ENCODE results near the gene EFCAB6.

The EFCAB6 gene

GRCh38 chr22:43540529-43540923, 271.6 kb downstream of the EFCAB6 start:
- no peak for TF ChIP-seq CTCF (IDR thresholded peaks at IDR 0.05; ENCODE audit: control insufficient read depth, insufficient read depth, low read depth, low read length, missing control alignments)
- H3K4me3 ChIP-seq (ENCODE audit: control insufficient read depth, low read depth, low read length) = no peak overlapping the region
- no peak for DNase-seq (ENCODE audit: low read depth)

DNA sequence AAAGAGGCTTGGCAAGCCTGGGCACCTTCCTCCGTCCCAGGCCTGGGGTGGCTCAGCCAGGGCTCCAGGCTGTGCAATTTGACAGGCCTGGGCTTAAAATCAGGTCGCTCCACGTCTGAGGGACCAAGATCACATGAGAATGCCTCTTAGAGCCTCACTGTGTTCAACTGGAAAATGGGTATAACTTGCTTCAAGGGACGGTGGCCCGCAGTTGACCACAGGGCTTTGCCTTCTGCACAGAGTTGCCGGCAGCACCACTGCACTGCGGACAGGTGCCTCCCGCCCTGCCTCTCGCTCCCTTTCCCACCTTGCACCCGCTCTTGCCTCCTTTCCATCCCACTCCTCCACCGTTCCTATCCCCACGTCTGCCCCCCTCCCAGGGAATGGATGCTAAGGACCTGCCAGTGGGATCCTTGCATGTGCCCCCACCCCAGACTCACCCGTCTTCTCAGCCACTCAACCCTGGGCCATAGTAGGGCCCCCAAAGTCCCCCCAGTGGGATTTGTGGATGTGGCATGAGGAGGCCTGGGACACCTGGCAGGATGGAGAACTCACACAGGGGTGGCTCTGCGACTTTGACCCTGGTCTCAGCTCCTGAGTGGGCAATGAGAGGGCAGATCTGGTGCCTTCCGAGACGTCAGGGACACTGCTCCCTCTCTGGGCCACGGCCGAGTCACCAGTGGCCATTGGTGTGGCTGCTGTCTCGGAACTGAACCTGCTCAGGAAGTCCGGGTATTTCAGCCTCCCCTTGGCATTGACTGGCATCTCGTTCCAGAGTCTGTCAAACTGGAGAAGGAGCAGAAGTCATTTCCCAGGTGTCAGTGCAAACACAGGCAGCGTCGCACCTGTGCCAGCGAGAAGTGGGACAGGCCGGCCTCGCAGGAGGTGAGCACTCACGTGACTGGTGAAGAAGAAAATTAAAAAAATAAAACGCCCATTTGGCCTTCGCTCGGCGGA, 272.3 kb downstream of the EFCAB6 start:
- no peak for TF ChIP-seq CTCF (IDR thresholded peaks at IDR 0.05; ENCODE audit: control insufficient read depth, insufficient read depth, low read depth, low read length, missing control alignments)
- no peak for DNase-seq (ENCODE audit: low read depth)
- H3K4me3 ChIP-seq (ENCODE audit: control insufficient read depth, low read depth, low read length) = no peak overlapping the region

GRCh38 chr22:43537019-43537585, 275.0 kb downstream of the EFCAB6 start:
- DNase-seq (ENCODE audit: low read depth) = no peak
- TF ChIP-seq CTCF (IDR thresholded peaks at IDR 0.05; ENCODE audit: control insufficient read depth, insufficient read depth, low read depth, low read length, missing control alignments) = peak; percentile 12
- no peak overlapping the region for H3K4me3 ChIP-seq (ENCODE audit: control insufficient read depth, low read depth, low read length)

GRCh38 chr22:43535741-43536140, 276.4 kb downstream of the EFCAB6 start:
- TF ChIP-seq CTCF (IDR thresholded peaks at IDR 0.05; ENCODE audit: control insufficient read depth, insufficient read depth, low read depth, low read length, missing control alignments) = no peak
- no peak overlapping the region for H3K4me3 ChIP-seq (ENCODE audit: control insufficient read depth, low read depth, low read length)
- no peak for DNase-seq (ENCODE audit: low read depth)

DNA sequence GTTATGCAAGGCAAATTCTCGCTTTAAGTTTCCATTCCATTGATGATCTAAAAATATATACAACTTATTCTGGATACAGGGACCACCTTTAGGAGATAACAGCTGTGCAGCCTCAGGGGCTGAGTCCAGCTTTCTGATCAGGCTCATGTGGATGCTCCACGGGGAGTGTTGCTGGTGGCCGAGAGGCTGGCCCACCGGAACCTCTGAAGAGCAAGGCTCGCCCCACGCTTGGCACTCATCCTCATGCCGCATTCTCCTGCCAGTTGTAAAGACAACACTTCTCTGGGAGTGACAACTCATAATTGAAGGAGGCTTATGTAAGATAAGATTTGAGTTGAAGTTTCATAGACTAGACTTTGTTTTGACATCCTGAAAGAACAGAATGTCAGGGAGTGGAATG, 276.8 kb downstream of the EFCAB6 start:
- no peak for TF ChIP-seq CTCF (IDR thresholded peaks at IDR 0.05; ENCODE audit: control insufficient read depth, insufficient read depth, low read depth, low read length, missing control alignments)

DNA sequence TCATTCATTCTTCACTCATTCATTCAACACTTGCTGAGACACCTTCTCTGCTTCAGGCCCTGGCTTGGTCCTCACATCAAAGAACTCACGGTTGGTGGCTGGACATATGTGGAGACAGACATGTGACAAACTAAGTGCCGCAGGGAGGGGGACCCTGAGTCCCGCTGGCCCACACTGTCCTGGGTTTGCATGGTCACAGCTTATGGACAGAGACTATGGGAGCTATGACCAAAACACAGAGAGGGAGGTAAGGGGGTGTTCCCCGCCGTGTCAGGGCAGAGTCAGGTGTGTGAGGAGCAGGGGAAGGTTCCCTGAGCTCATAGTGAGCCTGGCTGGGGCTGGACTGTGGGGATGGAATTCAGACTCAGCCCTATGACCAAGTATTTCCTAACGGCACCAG, 277.2 kb downstream of the EFCAB6 start:
- no peak for DNase-seq (ENCODE audit: low read depth)
- TF ChIP-seq CTCF (IDR thresholded peaks at IDR 0.05; ENCODE audit: control insufficient read depth, insufficient read depth, low read depth, low read length, missing control alignments) = no peak
- H3K4me3 ChIP-seq (ENCODE audit: control insufficient read depth, low read depth, low read length) = no peak overlapping the region

More for the DNA sequence above, 276.8 kb downstream of the EFCAB6 start:
- no peak overlapping the region for H3K4me3 ChIP-seq (ENCODE audit: control insufficient read depth, low read depth, low read length)
- DNase-seq (ENCODE audit: low read depth) = no peak
